ENCODE measurements around the gene ZNF277. TPM values are rescaled to one million over a fixed set of nuclear protein-coding genes. Genes with fewer than 3 reads are reported as not detected.
A peak's percentile ranks its signal among the peaks of the same experiment; 100 is the strongest.

Gene ZNF277
- total and polyA plus RNA-seq, 10 of the 15 experiments (the other 5 are each of a cell fraction or from before 2014, with no cell fraction given): 10.6 to 33.9 (median 22.0) TPM

GRCh38 chr7:112206991-112207592 is 597 bp downstream of the ZNF277 start:
- H3K4me3 ChIP-seq: peak overlapping the region; percentile 94
- H3K79me2 ChIP-seq (ENCODE audit: control insufficient read depth, insufficient read depth, low read length): peaks cover 14% of the 10 kb centered on the region
- no peaks in the 10 kb centered on the region for H3K9me3 ChIP-seq (replicated peaks; ENCODE audit: control insufficient read depth, insufficient read depth, low read length)
- H4K20me1 ChIP-seq (ENCODE audit: control insufficient read depth, insufficient read depth): no peaks in the 10 kb centered on the region
- H3K9ac ChIP-seq (ENCODE audit: control insufficient read depth, insufficient read depth, low read length): peak overlapping the region; percentile 85
- peak overlapping the region; percentile 75 for H3K4me2 ChIP-seq (ENCODE audit: control insufficient read depth, insufficient read depth)
- 0% methylated on average over 14 of the region's 14 CpGs for WGBS (ENCODE audit: insufficient coverage, insufficient replicate concordance, low lambda C conversion rate, missing lambda C conversion rate)
- TSS peak; percentile 78 for BruUV-seq (replicated peaks)
- ChIA-PET POLR2A (interaction anchor here (0.6 to 2.1 kb wide), 3 partner anchors 136 to 364 kb away, joined by 4 to 7 read pairs (median 4); no protein-coding TSS in a partner anchor), SMC1A (ENCODE audit: uncharacterized antibody, unreplicated experiment) (interaction anchor here (1.4 kb wide), 1 partner anchor 8 kb away, joined by 4 read pairs; no protein-coding TSS in a partner anchor), RAD21 (ENCODE audit: unreplicated experiment) (interaction anchor here (0.6 to 1.1 kb wide), 3 partner anchors 8 to 206 kb away, joined by 3 read pairs; no protein-coding TSS in a partner anchor), CTCF (interaction anchor here (0.7 to 0.8 kb wide), 2 partner anchors 9 to 245 kb away, joined by 3 read pairs; no protein-coding TSS in a partner anchor)
- DNase-seq (ENCODE audit: low read depth, low spot score) (no peak), FAIRE-seq (no peak), ATAC-seq (peak; percentile 15)
- H3K36me3 ChIP-seq (ENCODE audit: control insufficient read depth in 2 of 2, insufficient read depth in 2 of 2, low read length in 1 of 2): no peaks in the 10 kb centered on the region
- no peaks in the 10 kb centered on the region; the same call in 1 of the 2 replicates for H3K4me1 ChIP-seq (ENCODE audit: control insufficient read depth, insufficient read depth, low read length)
- TF ChIP-seq ZNF687 (IDR thresholded peaks at IDR 0.05) (no peak), MEF2A (IDR thresholded peaks at IDR 0.05; ENCODE audit: insufficient read depth, low read depth, low read length) (no peak), POU2F2 (IDR thresholded peaks at IDR 0.05; ENCODE audit: borderline replicate concordance, low read depth, low read length) (no peak), BACH1 (IDR thresholded peaks at IDR 0.05; ENCODE audit: borderline replicate concordance) (no peak), NR2F1 (conservative IDR thresholded peaks at IDR 0.05) (0 out of 2 replicates have a peak, but pooled peaks have one; percentile 28), IRF3 (IDR thresholded peaks at IDR 0.05) (no peak), GABPA (IDR thresholded peaks at IDR 0.05; ENCODE audit: low read depth) (peak; percentile 60), MTA2 (IDR thresholded peaks at IDR 0.05; ENCODE audit: low read depth) (peak; percentile 27; the same call in 1 of the 2 replicates), NR2C1 (IDR thresholded peaks at IDR 0.05) (peak; percentile 78), POLR2A (IDR thresholded peaks at IDR 0.05; ENCODE audit: low read depth, low read length) (no peak), CEBPB (IDR thresholded peaks at IDR 0.05; ENCODE audit: borderline replicate concordance in 1 of 2, low read depth in 2 of 2, low read length in 2 of 2) (no peak), STAT1 (conservative IDR thresholded peaks at IDR 0.05) (no peak), POLR2AphosphoS2 (IDR thresholded peaks at IDR 0.05; ENCODE audit: low read depth, low read length) (no peak), GATAD2B (conservative IDR thresholded peaks at IDR 0.05; ENCODE audit: low read depth) (no peak), NKRF (conservative IDR thresholded peaks at IDR 0.05) (0 out of 2 replicates have a peak, but pooled peaks have one; percentile 50)
- no peaks in the 10 kb centered on the region for H3K27me3 ChIP-seq (replicated peaks in 1 of 2; ENCODE audit: control insufficient read depth in 2 of 2, insufficient read depth in 2 of 2, low read length in 1 of 2)
- H2AFZ ChIP-seq (ENCODE audit: control insufficient read depth, low read depth, low read length): peak overlapping the region; percentile 92
- H3K27ac ChIP-seq (ENCODE audit: control insufficient read depth, insufficient read depth): peak overlapping the region; percentile 63
- in situ Hi-C loops (cut with MboI) (loop anchor here (5.0 kb wide), 1 partner anchor 245 kb away; the partner anchor contains the start of gene IFRD1), intact Hi-C loops (cut with micrococcal nuclease; ENCODE audit: unreplicated experiment) (loop anchor here (2.0 to 5.0 kb wide), 2 partner anchors 125 to 244 kb away; partner anchors contain the start of gene IFRD1)
